PC-9 (cell line): ENCODE data around the gene SRPX. TPM values are rescaled to one million over a fixed set of nuclear protein-coding genes. Genes with fewer than 3 reads are reported as not detected.

Source experiments
- BruUV-seq: library from RNA; stranded (reverse); fragments of 400-500 nt; replicated peaks from 2 replicates; lab custom pipeline; 2021; lab: Mats Ljungman, UMichigan
- CTCF ChIA-PET: fragments of 300-600 bp; sonication (Branson Sonifier 250); formaldehyde crosslinking; loops from one replicate; lab custom pipeline; 2022; ENCODE audit warnings: antibody characterized with exemption; lab: Charles Lee
- POLR2A ChIA-PET: fragments of 300-600 bp; sonication (Branson Sonifier 250); formaldehyde crosslinking; loops from one replicate; lab custom pipeline; 2022; ENCODE audit warnings: antibody characterized with exemption; ENCODE audit not compliant: unreplicated experiment; lab: Charles Lee
- DNase-seq, 2 experiments: peaks; one replicate each; pipeline versions ENCODE4 v3.0.0 to v3.0.0-alpha.2; 2015 to 2022; ENCODE audit warnings: mixed read lengths in 1 of 2
- H2AFZ ChIP-seq: fragments of 200-600 bp; sonication (generic); 2 replicates; pipeline ENCODE4 v1.8.1; 2017; ENCODE audit warnings: antibody characterized with exemption
- H3F3A ChIP-seq: fragments of 200-600 bp; sonication (generic); 2 replicates; pipeline ENCODE4 v1.8.1; 2017; ENCODE audit warnings: antibody characterized with exemption, mild to moderate bottlenecking, low read depth; ENCODE audit not compliant: insufficient read depth
- H3K27ac ChIP-seq: fragments of 200-600 bp; sonication (generic); 2 replicates; pipeline ENCODE4 v1.6.1; 2016; ENCODE audit warnings: mixed run types
- H3K27me3 ChIP-seq: fragments of 200-600 bp; sonication (generic); 2 replicates; pipeline ENCODE4 v1.6.1; 2016; ENCODE audit warnings: low read depth, mixed run types; ENCODE audit not compliant: insufficient read depth
- H3K36me3 ChIP-seq: fragments of 200-600 bp; sonication (generic); 2 replicates; pipeline ENCODE4 v1.6.1; 2016; ENCODE audit warnings: low read depth, mixed run types
- H3K4me1 ChIP-seq: fragments of 200-600 bp; sonication (generic); replicated peaks from 2 replicates; pipeline ENCODE4 v1.6.1; 2016; ENCODE audit warnings: mixed run types; ENCODE audit not compliant: insufficient read depth
- H3K4me2 ChIP-seq: fragments of 200-600 bp; sonication (generic); 2 replicates; pipeline ENCODE4 v1.6.1; 2017; ENCODE audit warnings: mixed run types
- H3K4me3 ChIP-seq: fragments of 200-600 bp; sonication (generic); 2 replicates; pipeline ENCODE4 v1.6.1; 2016; ENCODE audit warnings: mixed run types
- H3K79me2 ChIP-seq: fragments of 200-600 bp; sonication (generic); 2 replicates; pipeline ENCODE4 v1.6.1; 2017; ENCODE audit warnings: low read depth, mixed run types
- H3K9me2 ChIP-seq: fragments of 200-600 bp; sonication (generic); 2 replicates; pipeline ENCODE4 v1.8.1; 2017; ENCODE audit warnings: mild to moderate bottlenecking; ENCODE audit not compliant: insufficient read depth
- H3K9me3 ChIP-seq: fragments of 200-600 bp; sonication (generic); 2 replicates; pipeline ENCODE4 v1.8.1; 2016; ENCODE audit warnings: low read depth; ENCODE audit not compliant: insufficient read depth
- H4K20me1 ChIP-seq: fragments of 200-600 bp; sonication (generic); 2 replicates; pipeline ENCODE4 v1.8.1; 2017; ENCODE audit not compliant: insufficient read depth
- CTCF ChIP-seq: fragments of 200-600 bp; sonication (generic); conservative IDR thresholded peaks from 2 replicates; pipeline ENCODE4 v1.6.1; 2017; ENCODE audit warnings: mixed run types, antibody characterized with exemption, mild to moderate bottlenecking, moderate library complexity
- EZH2 ChIP-seq: fragments of 200-600 bp; sonication (generic); IDR thresholded peaks from 2 replicates; pipeline ENCODE4 v1.8.0; 2017; ENCODE audit warnings: antibody characterized with exemption, low read depth
- intact Hi-C: fragments of 100-400 bp; cut with micrococcal nuclease; formaldehyde crosslinking; loops from one replicate; pipeline ENCODE4 v1.10.0; 2022; ENCODE audit not compliant: unreplicated experiment
- total RNA-seq: library from RNA; stranded (reverse); gene quantifications from 2 replicates; pipeline ENCODE4 v1.2.3, GENCODE V29; 2021

SRPX gene
- total RNA-seq, 1 experiment from 2014 or later = not detected

DNA sequence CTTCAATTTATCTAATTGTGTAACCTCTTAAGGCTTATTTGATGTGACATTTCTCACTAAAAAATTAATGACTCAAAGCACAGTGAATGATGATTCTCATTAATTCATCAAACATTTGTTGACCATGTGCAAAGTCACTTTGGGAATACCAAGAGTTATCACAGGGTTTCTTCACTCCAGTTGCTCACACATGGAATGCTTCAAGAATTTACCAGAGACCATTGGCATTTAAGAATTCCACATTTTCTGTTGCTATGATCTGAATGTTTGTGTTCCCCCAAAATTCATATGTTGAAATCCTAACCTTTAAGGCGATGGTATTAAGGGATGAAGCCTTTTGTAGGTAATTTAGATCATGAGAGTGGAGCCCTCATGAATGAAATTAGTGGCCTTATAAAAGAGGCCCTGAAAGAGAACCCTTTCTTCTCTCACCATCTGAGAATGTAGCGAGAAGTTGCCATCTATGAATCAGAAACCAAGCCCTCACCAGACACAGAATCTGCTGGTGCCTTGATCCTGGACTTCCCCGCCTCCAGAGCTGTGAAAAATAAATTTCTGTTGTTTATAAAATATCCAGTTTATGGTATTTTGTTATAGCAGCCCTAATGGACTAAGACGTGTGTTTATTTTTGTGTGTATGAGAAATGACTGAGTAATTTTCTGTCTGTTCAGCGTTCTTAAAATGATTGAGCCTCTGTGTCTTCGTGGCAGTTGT is 16.4 kb upstream of the SRPX start:
- no peak overlapping the region for H3K4me2 ChIP-seq
- TF ChIP-seq CTCF = no peak
- no peak overlapping the region for H3K27ac ChIP-seq
- H3K79me2 ChIP-seq = no peaks in the 10 kb centered on the region
- H2AFZ ChIP-seq = no peak overlapping the region
- no TSS peak for BruUV-seq
- H4K20me1 ChIP-seq = no peaks in the 10 kb centered on the region
- H3K9me3 ChIP-seq = no peaks in the 10 kb centered on the region
- H3F3A ChIP-seq = no peaks in the 10 kb centered on the region
- H3K4me3 ChIP-seq = no peak overlapping the region
- H3K36me3 ChIP-seq = no peaks in the 10 kb centered on the region
- H3K4me1 ChIP-seq = no peaks in the 10 kb centered on the region
- no peak for DNase-seq
- intact Hi-C loops = no loop called here
- H3K27me3 ChIP-seq = no peaks in the 10 kb centered on the region
- ChIA-PET POLR2A (no interaction called here), CTCF (no interaction called here)
- H3K9me2 ChIP-seq = no peaks in the 10 kb centered on the region

- Histone ChIP-seq H4K20me1 (no peaks in the 10 kb centered on the region), H3K4me1 (no peaks in the 10 kb centered on the region), H3K79me2 (no peaks in the 10 kb centered on the region), H2AFZ (no peak overlapping the region), H3K27ac (no peak overlapping the region), H3K9me3 (no peaks in the 10 kb centered on the region), H3K27me3 (no peaks in the 10 kb centered on the region), H3K4me2 (no peak overlapping the region), H3K9me2 (no peaks in the 10 kb centered on the region), H3K36me3 (no peaks in the 10 kb centered on the region), H3K4me3 (no peak overlapping the region), H3F3A (no peaks in the 10 kb centered on the region)
- ChIA-PET CTCF (no interaction called here), POLR2A (no interaction called here)
- no peak for DNase-seq
- BruUV-seq = no TSS peak
- TF ChIP-seq EZH2 = no peak
- no peak for TF ChIP-seq CTCF
- intact Hi-C loops = no loop called here
Observed at GRCh38 chrX:38233891-38234667, 13.4 kb upstream of the SRPX start.

GRCh38 chrX:38232079-38232686 is 11.5 kb upstream of the SRPX start:
- Histone ChIP-seq H3K9me2 (no peaks in the 10 kb centered on the region), H3F3A (no peaks in the 10 kb centered on the region), H4K20me1 (no peaks in the 10 kb centered on the region), H3K4me1 (no peaks in the 10 kb centered on the region), H3K4me3 (no peak overlapping the region), H3K27ac (no peak overlapping the region), H3K79me2 (no peaks in the 10 kb centered on the region), H2AFZ (no peak overlapping the region), H3K27me3 (no peaks in the 10 kb centered on the region), H3K9me3 (no peaks in the 10 kb centered on the region), H3K36me3 (no peaks in the 10 kb centered on the region), H3K4me2 (no peak overlapping the region)
- no TSS peak for BruUV-seq
- intact Hi-C loops = no loop called here
- CTCF ChIA-PET = no interaction called here
- DNase-seq = no peak
- TF ChIP-seq CTCF (no peak), EZH2 (no peak)
- POLR2A ChIA-PET = no interaction called here
